Left renal pelvis (tissue), 4 donors: Measurements from ENCODE around the gene DNMBP. TPM values are rescaled to one million over a fixed set of nuclear protein-coding genes. Genes with fewer than 3 reads are reported as not detected.
"Not testable (repeated sequence)": the region's sequence is repeated elsewhere in the genome, so short reads cannot be mapped to it uniquely, and the experiment has no call there.

ENCODE experiments used
- DNase-seq, 4 donors: peaks; one replicate each; pipeline ENCODE4 v3.0.0-alpha.2; 2013; ENCODE audit warnings: low read depth in 4 of 4, low spot score in 3 of 4
- polyA plus RNA-seq, 4 donors: library from polyadenylated mRNA; unstranded; fragments of 120-200 nt; gene quantifications; one replicate each; pipeline ENCODE4 v1.2.1, GENCODE V29; 2013; ENCODE audit not compliant: insufficient read length in 4 of 4

Gene DNMBP
- polyA plus RNA-seq, 4 donors: 22.0 to 38.7 (median 36.9) TPM

GRCh38 chr10:99963467-99964165, 46.1 kb downstream of the DNMBP start:
- not testable (repeated sequence) for DNase-seq

GRCh38 chr10:99958806-99959205, 50.9 kb downstream of the DNMBP start:
- DNase-seq: no peak

- no peak for DNase-seq
Measured at GRCh38 chr10:99958302-99958701, 51.4 kb downstream of the DNMBP start.

GRCh38 chr10:99953510-99953909, 56.2 kb downstream of the DNMBP start:
- not testable (repeated sequence) for DNase-seq

- DNase-seq: no peak
Measured at GRCh38 chr10:99952799-99953198, 56.9 kb downstream of the DNMBP start.

- not testable (repeated sequence) for DNase-seq
Measured at GRCh38 chr10:99946051-99946450, 63.7 kb downstream of the DNMBP start.

GRCh38 chr10:99945263-99945662, 64.5 kb downstream of the DNMBP start:
- DNase-seq: no peak

- DNase-seq: no peak
Measured at GRCh38 chr10:99944860-99945259, 64.9 kb downstream of the DNMBP start.

GRCh38 chr10:99943908-99944307, 65.8 kb downstream of the DNMBP start:
- no peak for DNase-seq

GRCh38 chr10:99941942-99942820, 67.6 kb downstream of the DNMBP start:
- no peak for DNase-seq

GRCh38 chr10:99938563-99938962, 71.2 kb downstream of the DNMBP start:
- DNase-seq: no peak

GRCh38 chr10:99937630-99938029, 72.1 kb downstream of the DNMBP start:
- DNase-seq: no peak

GRCh38 chr10:99932203-99932957, 77.4 kb downstream of the DNMBP start:
- not testable (repeated sequence) for DNase-seq

- DNase-seq: peak; percentile 56 to 83 (median 75)
Measured at GRCh38 chr10:99930731-99931550, 78.8 kb downstream of the DNMBP start.

GRCh38 chr10:99929360-99929759, 80.4 kb downstream of the DNMBP start:
- no peak for DNase-seq

GRCh38 chr10:99927721-99928280, 81.9 kb downstream of the DNMBP start:
- DNase-seq: no peak

- DNase-seq: no peak
Measured at GRCh38 chr10:99926925-99927720, 82.6 kb downstream of the DNMBP start.

GRCh38 chr10:99924451-99925255, 85.1 kb downstream of the DNMBP start:
- no peak for DNase-seq
